Body of pancreas (tissue), 4 donors: ENCODE measurements around the gene DNAJC7. TPM values are rescaled to one million over a fixed set of nuclear protein-coding genes. Genes with fewer than 3 reads are reported as not detected.
A peak's percentile ranks its signal among the peaks of the same experiment; 100 is the strongest.
"Not testable (repeated sequence)": the region's sequence is repeated elsewhere in the genome, so short reads cannot be mapped to it uniquely, and the experiment has no call there.

Source experiments
- ATAC-seq: fragments of 150-250 bp; one replicate; pipeline ENCODE4 v1.9.1; 2016
- DNase-seq, 4 donors: peaks; one replicate each; pipeline ENCODE4 v3.0.0-alpha.2; 2019
- H3K27ac ChIP-seq, 4 donors: fragments of 200-600 bp; sonication (generic); 1 replicate in 3 of 4; 2 replicates in 1 of 4; pipeline versions ENCODE4 v1.5.1 to v1.6.1; 2016 to 2019; ENCODE audit warnings: mild to moderate bottlenecking in 1 of 4, mixed read lengths in 1 of 4, moderate library complexity in 1 of 4
- H3K27me3 ChIP-seq, 2 donors: fragments of 200-600 bp; sonication (generic); one replicate each; pipeline ENCODE4 v1.6.0; 2016; ENCODE audit warnings: mild to moderate bottlenecking in 1 of 2
- H3K36me3 ChIP-seq, 2 donors: fragments of 200-600 bp; sonication (generic); replicated peaks in 1 of 2; 2 replicates each; pipeline ENCODE4 v1.5.1; 2016; ENCODE audit warnings: low read depth in 2 of 2; ENCODE audit not compliant: insufficient read depth in 1 of 2
- H3K4me1 ChIP-seq: fragments of 200-600 bp; sonication (generic); one replicate; pipeline ENCODE4 v1.6.0; 2016
- H3K4me3 ChIP-seq, 2 donors: fragments of 200-600 bp; sonication (generic); 1 replicate in 1 of 2; 2 replicates in 1 of 2; pipeline ENCODE4 v1.5.1; 2016 to 2019
- H3K9me3 ChIP-seq, 3 donors: fragments of 200-600 bp; sonication (generic); 1 replicate in 2 of 3; 2 replicates in 1 of 3; pipeline ENCODE4 v1.5.1; 2016
- CTCF ChIP-seq, 7 experiments: fragments of 450-650 bp in 4 of 7; fragments of 200-600 bp in 3 of 7; sonication (generic) in 3 of 7; IDR thresholded peaks; one replicate each; pipeline ENCODE4 v1.5.1; 2016 to 2019; ENCODE audit warnings: antibody characterized with exemption in 7 of 7
- POLR2A ChIP-seq, 3 donors: fragments of 450-650 bp; IDR thresholded peaks; one replicate each; pipeline ENCODE4 v1.6.1; 2016; ENCODE audit warnings: antibody characterized with exemption in 3 of 3, mild to moderate bottlenecking in 2 of 3
- WGBS, 2 donors: methylation state at CpG; one replicate each; pipeline ENCODE4 v1.1.5; 2017; 5-methylcytosine and 5-hydroxymethylcytosine counted together
- intact Hi-C: fragments of 100-400 bp; cut with DNase I; formaldehyde crosslinking; loops from one replicate; pipeline ENCODE4 v1.15.1; 2023
- total RNA-seq, 2 donors: library from RNA; depleted of rRNA; stranded (reverse); fragments of >200 nt; gene quantifications; one replicate each; pipeline ENCODE4 v1.1.0, GENCODE V29; 2016

Gene DNAJC7
- total RNA-seq, 2 donors from 2014 or later, result 32.4 to 43.5 TPM

- no peak for DNase-seq
- no peak for ATAC-seq
- peaks cover 0 to 10% of the 10 kb centered on the region in 2 donors for H3K36me3 ChIP-seq
- no peak overlapping the region for H3K4me3 ChIP-seq
- WGBS, 2 donors, result 51 to 53% methylated on average over 6 to 8 of the region's 8 CpGs
- no peaks in the 10 kb centered on the region for H3K27me3 ChIP-seq
- intact Hi-C loops, result loop anchor here (5.0 kb wide), 1 partner anchor 92 kb away; no protein-coding TSS in a partner anchor
- TF ChIP-seq POLR2A (IDR thresholded peaks at IDR 0.05) (no peak), CTCF (IDR thresholded peaks at IDR 0.05) (no peak)
- H3K4me1 ChIP-seq, result peaks cover 26% of the 10 kb centered on the region
- H3K27ac ChIP-seq, result peak overlapping the region in 3 of 4 donors; percentile 24 to 69 (median 65)
- no peaks in the 10 kb centered on the region for H3K9me3 ChIP-seq
Observed at GRCh38 chr17:42025191-42025579, 7.9 kb upstream of the DNAJC7 start.

DNA sequence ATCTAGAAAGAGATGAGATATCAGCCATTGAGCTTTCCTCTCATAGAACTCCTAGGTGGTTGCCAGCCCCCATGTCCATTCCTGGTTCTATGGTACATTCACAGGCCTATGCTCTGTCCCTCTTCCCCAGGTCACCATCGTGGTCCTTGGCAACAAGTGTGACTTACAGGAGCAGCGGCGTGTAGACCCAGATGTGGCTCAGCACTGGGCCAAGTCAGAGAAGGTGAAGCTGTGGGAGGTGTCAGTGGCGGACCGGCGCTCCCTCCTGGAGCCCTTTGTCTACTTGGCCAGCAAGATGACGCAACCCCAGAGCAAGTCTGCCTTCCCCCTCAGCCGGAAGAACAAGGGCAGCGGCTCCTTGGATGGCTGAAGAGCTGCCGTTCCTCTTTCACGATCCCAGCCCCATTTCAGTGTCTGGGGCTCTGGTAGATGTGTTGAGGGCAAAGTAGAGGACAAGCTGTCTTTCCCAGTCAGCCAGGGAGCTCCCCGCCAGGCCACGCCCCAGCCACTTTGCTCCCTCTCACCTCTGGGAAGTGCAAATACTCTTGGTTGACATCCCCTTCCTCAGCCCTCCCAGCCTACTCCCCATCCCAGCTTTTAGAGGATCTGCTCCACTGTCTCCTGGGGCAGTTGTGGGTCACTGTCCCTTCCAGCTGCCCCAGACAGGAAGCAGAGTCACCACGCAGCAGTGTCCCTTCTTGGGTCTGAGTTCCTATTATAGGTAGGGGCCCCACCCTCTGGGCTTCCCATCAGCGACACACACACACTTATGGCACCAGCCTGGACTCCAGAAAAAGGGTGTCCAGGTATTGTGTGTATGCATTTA lies 6.5 kb upstream of the DNAJC7 start:
- H3K4me1 ChIP-seq, result peaks cover 30% of the 10 kb centered on the region
- WGBS, 2 donors, result 73 to 78% methylated on average over 13 to 15 of the region's 15 CpGs
- peaks cover 0 to 10% of the 10 kb centered on the region in 2 donors for H3K36me3 ChIP-seq
- H3K27ac ChIP-seq, result peak overlapping the region in 2 of 4 donors; percentile 65 to 69
- intact Hi-C loops, result no loop called here
- no peak overlapping the region for H3K4me3 ChIP-seq
- TF ChIP-seq POLR2A (IDR thresholded peaks at IDR 0.05) (no peak), CTCF (IDR thresholded peaks at IDR 0.05) (no peak)
- DNase-seq (peak in 1 of 4 donors; percentile 57), ATAC-seq (no peak)
- no peaks in the 10 kb centered on the region for H3K9me3 ChIP-seq
- no peaks in the 10 kb centered on the region for H3K27me3 ChIP-seq

GRCh38 chr17:42020845-42021244 lies 3.6 kb upstream of the DNAJC7 start:
- ATAC-seq, H3K4me3 ChIP-seq, H3K27me3 ChIP-seq, H3K9me3 ChIP-seq, intact Hi-C loops, DNase-seq: not testable (repeated sequence)
- peaks cover 45% of the 10 kb centered on the region for H3K4me1 ChIP-seq
- WGBS, 2 donors, result 58 to 59% methylated on average over 8 of the region's 8 CpGs
- H3K36me3 ChIP-seq, result peaks cover 0 to 10% of the 10 kb centered on the region in 2 donors
- H3K27ac ChIP-seq, result peak overlapping the region in 1 of 4 donors; percentile 79

DNA sequence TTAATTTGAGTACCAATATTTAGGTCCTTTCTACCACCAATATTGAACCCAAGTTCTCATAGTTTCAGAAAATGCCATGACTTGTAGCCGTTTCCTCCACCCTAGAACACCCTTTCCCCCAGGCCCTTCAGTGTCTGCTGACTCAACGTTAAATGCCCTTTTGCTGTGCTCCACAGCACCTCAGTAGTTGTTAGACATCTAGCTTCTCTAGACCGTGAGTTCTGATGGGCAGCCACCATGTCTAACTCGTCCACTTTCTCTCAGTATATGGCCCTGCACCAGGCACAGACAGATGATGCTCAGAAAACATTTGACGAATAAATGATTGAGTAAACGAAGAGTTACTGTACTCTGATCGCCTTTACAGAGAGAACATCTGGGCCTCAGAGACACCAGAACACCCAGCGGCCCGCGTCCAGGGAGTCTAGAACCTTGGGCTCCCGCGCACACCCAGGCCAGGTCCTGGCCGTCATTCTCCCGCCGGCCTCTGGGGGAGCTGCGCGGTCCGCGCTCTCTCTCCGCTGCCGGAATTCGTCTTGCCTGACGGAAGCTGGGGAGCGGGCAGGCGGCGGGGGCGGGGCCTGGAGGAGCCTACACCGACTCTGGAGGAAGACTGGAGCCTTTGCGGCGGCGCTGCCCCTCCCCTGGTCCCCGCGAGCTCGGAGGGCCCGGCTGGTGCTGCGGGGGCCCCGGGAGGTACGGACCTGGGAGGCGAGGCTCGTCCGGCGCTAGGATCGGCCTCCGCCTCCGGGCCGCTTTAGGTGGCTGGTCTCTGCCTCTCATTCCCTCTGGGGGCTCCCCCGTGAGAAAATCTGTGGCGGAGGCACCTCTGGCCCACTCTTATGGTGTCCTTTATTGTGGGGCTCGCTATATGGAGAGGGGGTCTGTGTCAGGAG lies 2.5 kb upstream of the DNAJC7 start, which contains the start of gene NKIRAS2:
NKIRAS2 (plus strand) TSS at position 582 of the 896 bp plus-strand sequence. CDS start 1,488 bp downstream, outside the sequence.
- peaks cover 0 to 10% of the 10 kb centered on the region in 2 donors for H3K36me3 ChIP-seq
- ATAC-seq, result peak; percentile 83
- intact Hi-C loops, result no loop called here
- TF ChIP-seq POLR2A (IDR thresholded peaks at IDR 0.05) (peak; percentile 13 to 71 (median 62)), CTCF (IDR thresholded peaks at IDR 0.05) (peak; percentile 88 to 98 (median 95))
- peak within 1 kb of the TSS; percentile 6 to 79 (median 75) for H3K27ac ChIP-seq
- peak; percentile 94 to 95 (median 95) for DNase-seq
- H3K4me1 ChIP-seq, result peaks cover 50% of the 10 kb centered on the region
- H3K9me3 ChIP-seq, result no peaks in the 10 kb centered on the region
- H3K4me3 ChIP-seq, result peak within 1 kb of the TSS; percentile 77 to 86
- 7 to 44% methylated on average over 7 to 39 of the region's 49 CpGs for WGBS, 2 donors
- H3K27me3 ChIP-seq, result no peaks in the 10 kb centered on the region

DNA sequence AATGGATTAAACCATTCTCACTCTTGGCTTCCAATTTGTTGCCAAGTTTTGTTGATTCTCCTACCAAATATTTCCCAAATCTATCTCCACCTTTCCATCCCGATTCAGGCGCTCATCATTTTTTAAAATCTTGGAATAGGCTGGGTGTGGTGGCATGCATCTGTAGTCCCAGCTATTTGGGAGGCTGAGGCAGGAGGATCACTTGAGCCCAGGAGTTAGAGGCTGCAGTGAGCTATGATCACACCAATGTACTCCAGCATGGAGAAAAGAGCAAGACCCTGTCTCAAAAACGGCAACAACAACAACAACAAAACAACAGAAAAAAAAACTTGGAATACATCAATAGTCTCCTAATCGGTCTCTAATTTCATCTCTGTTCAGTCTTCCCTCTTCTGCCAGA lies 1.7 kb upstream of the DNAJC7 start:
- WGBS, 2 donors, result 86 to 88% methylated on average over 4 of the region's 4 CpGs
- Histone ChIP-seq H3K36me3 (peaks cover 0 to 8% of the 10 kb centered on the region in 2 donors), H3K27ac (no peak overlapping the region), H3K27me3 (no peaks in the 10 kb centered on the region), H3K9me3 (no peaks in the 10 kb centered on the region), H3K4me3 (no peak overlapping the region), H3K4me1 (peaks cover 49% of the 10 kb centered on the region)
- no peak for TF ChIP-seq POLR2A (IDR thresholded peaks at IDR 0.05)
- TF ChIP-seq CTCF (IDR thresholded peaks at IDR 0.05), result no peak
- ATAC-seq, result no peak
- DNase-seq, result no peak
- intact Hi-C loops, result no loop called here
